ENCODE data around the gene NSUN6.

GRCh38 chr10:18687195-18687594, 35.8 kb upstream of the NSUN6 start:
- TF ChIP-seq POLR2AphosphoS5 (IDR thresholded peaks at IDR 0.05) (no peak), CTCF (IDR thresholded peaks at IDR 0.05) (no peak)
